ENCODE results near the gene GATB. TPM values are rescaled to one million over a fixed set of nuclear protein-coding genes. Genes with fewer than 3 reads are reported as not detected.

The GATB gene
- polyA plus RNA-seq, 1 donor (not counting 4 experiments of a cell fraction or from before 2014, with no cell fraction given), result 31.0 TPM

GRCh38 chr4:151728006-151728405 lies 32.8 kb downstream of the GATB start:
- Histone ChIP-seq H3K4me2 (ENCODE audit: control insufficient read depth, extremely low read depth, insufficient read depth, low read depth, low read length) (peak overlapping the region; percentile 3), H3K36me3 (ENCODE audit: control insufficient read depth in 2 of 2, extremely low read depth in 1 of 2, insufficient read depth in 2 of 2, low read length in 2 of 2) (no peaks in the 10 kb centered on the region), H3K4me1 (ENCODE audit: control insufficient read depth, extremely low read depth, insufficient read depth, low read length) (peaks cover 37% of the 10 kb centered on the region), H3K27me3 (ENCODE audit: control insufficient read depth, extremely low read depth, insufficient read depth, low read length) (no peaks in the 10 kb centered on the region), H2AFZ (ENCODE audit: control insufficient read depth, low read length) (no peak overlapping the region), H3K9me1 (ENCODE audit: control insufficient read depth, extremely low read depth, insufficient read depth, low read length) (no peaks in the 10 kb centered on the region), H3K27ac (ENCODE audit: control insufficient read depth, insufficient read depth, low read length) (peak overlapping the region; percentile 34), H4K20me1 (ENCODE audit: control insufficient read depth, extremely low read depth, insufficient read depth, low read length) (no peaks in the 10 kb centered on the region), H3K9me3 (ENCODE audit: control insufficient read depth, low read depth, low read length) (no peaks in the 10 kb centered on the region), H3K9ac (ENCODE audit: control insufficient read depth, extremely low read depth, insufficient read depth, low read length) (no peak overlapping the region), H3K79me2 (ENCODE audit: control insufficient read depth, insufficient read depth, low read length) (no peaks in the 10 kb centered on the region), H3K4me3 (ENCODE audit: control insufficient read depth in 2 of 3, extremely low read depth in 1 of 3, insufficient read depth in 2 of 3, low read depth in 1 of 3, low read length in 3 of 3) (no peak overlapping the region)
- DNase-seq (ENCODE audit: low read depth, low spot score), result no peak
- FAIRE-seq, result peak; percentile 48
- TF ChIP-seq EZH2 (IDR thresholded peaks at IDR 0.05; ENCODE audit: low read length) (no peak), CTCF (optimal IDR thresholded peaks at IDR 0.05 in 1 of 3, IDR thresholded peaks at IDR 0.05 in 1 of 3, conservative IDR thresholded peaks at IDR 0.05 in 1 of 3; ENCODE audit: extremely low read depth in 1 of 3, insufficient read depth in 2 of 3, low read length in 3 of 3) (no peak)
- dilution Hi-C loops (cut with MboI; ENCODE audit: extremely low pct_ligation_motif_present, low sequenced_read_pairs), result no loop called here

- Histone ChIP-seq H3K27me3 (ENCODE audit: control insufficient read depth, extremely low read depth, insufficient read depth, low read length) (no peaks in the 10 kb centered on the region), H3K4me1 (ENCODE audit: control insufficient read depth, extremely low read depth, insufficient read depth, low read length) (peaks cover 37% of the 10 kb centered on the region), H3K4me3 (ENCODE audit: control insufficient read depth in 2 of 3, extremely low read depth in 1 of 3, insufficient read depth in 2 of 3, low read depth in 1 of 3, low read length in 3 of 3) (no peak overlapping the region), H3K36me3 (ENCODE audit: control insufficient read depth in 2 of 2, extremely low read depth in 1 of 2, insufficient read depth in 2 of 2, low read length in 2 of 2) (no peaks in the 10 kb centered on the region), H3K9me1 (ENCODE audit: control insufficient read depth, extremely low read depth, insufficient read depth, low read length) (no peaks in the 10 kb centered on the region), H3K79me2 (ENCODE audit: control insufficient read depth, insufficient read depth, low read length) (no peaks in the 10 kb centered on the region), H4K20me1 (ENCODE audit: control insufficient read depth, extremely low read depth, insufficient read depth, low read length) (no peaks in the 10 kb centered on the region), H3K9me3 (ENCODE audit: control insufficient read depth, low read depth, low read length) (no peaks in the 10 kb centered on the region), H2AFZ (ENCODE audit: control insufficient read depth, low read length) (no peak overlapping the region), H3K9ac (ENCODE audit: control insufficient read depth, extremely low read depth, insufficient read depth, low read length) (no peak overlapping the region), H3K4me2 (ENCODE audit: control insufficient read depth, extremely low read depth, insufficient read depth, low read depth, low read length) (peak overlapping the region; percentile 3), H3K27ac (ENCODE audit: control insufficient read depth, insufficient read depth, low read length) (peak overlapping the region; percentile 45)
- no peak for TF ChIP-seq EZH2 (IDR thresholded peaks at IDR 0.05; ENCODE audit: low read length)
- no peak for TF ChIP-seq CTCF (optimal IDR thresholded peaks at IDR 0.05 in 1 of 3, IDR thresholded peaks at IDR 0.05 in 1 of 3, conservative IDR thresholded peaks at IDR 0.05 in 1 of 3; ENCODE audit: extremely low read depth in 1 of 3, insufficient read depth in 2 of 3, low read length in 3 of 3)
- dilution Hi-C loops (cut with MboI; ENCODE audit: extremely low pct_ligation_motif_present, low sequenced_read_pairs), result no loop called here
- FAIRE-seq, result peak; percentile 92
- DNase-seq (ENCODE audit: low read depth, low spot score), result peak; percentile 40
These were observed 33.4 kb downstream of the GATB start for GRCh38 chr4:151727365-151727764.

Measured in keratinocyte (primary cell).